ENCODE data around the gene BICDL2.

The BICDL2 gene

GRCh38 chr16:3023415-3023668 is 13.4 kb downstream of the BICDL2 start:
- peak; percentile 79 for DNase-seq

GRCh38 chr16:3022684-3023414 is 13.9 kb downstream of the BICDL2 start:
- no peak for DNase-seq

GRCh38 chr16:3022208-3022683 is 14.5 kb downstream of the BICDL2 start:
- DNase-seq: peak; percentile 94

- DNase-seq: peak; percentile 88
These were observed 15.1 kb downstream of the BICDL2 start for GRCh38 chr16:3021449-3022207.

GRCh38 chr16:3020604-3021448 is 15.9 kb downstream of the BICDL2 start:
- peak; percentile 83 for DNase-seq

- peak; percentile 87 for DNase-seq
These were observed 16.5 kb downstream of the BICDL2 start, which contains the start of gene TNFRSF12A for GRCh38 chr16:3020247-3020603. Gene TNFRSF12A, plus strand, starts transcription at chr16:3020368. Its CDS starts 30 bp downstream, at chr16:3020398.

- DNase-seq: no peak
These were observed 17.0 kb downstream of the BICDL2 start for GRCh38 chr16:3019594-3020246.

- no peak for DNase-seq
These were observed 18.8 kb downstream of the BICDL2 start, which contains the start of gene CLDN6 for GRCh38 chr16:3017794-3018506. Gene CLDN6, minus strand, starts transcription at chr16:3018183. Its CDS starts 2,162 bp downstream, at chr16:3016021.

GRCh38 chr16:3017344-3017743 is 19.4 kb downstream of the BICDL2 start:
- DNase-seq: no peak

GRCh38 chr16:3015865-3016521 is 20.8 kb downstream of the BICDL2 start:
- DNase-seq: no peak

GRCh38 chr16:3014971-3015370 is 21.8 kb downstream of the BICDL2 start:
- DNase-seq: no peak

GRCh38 chr16:3013998-3014690 is 22.6 kb downstream of the BICDL2 start:
- no peak for DNase-seq

- no peak for DNase-seq
These were observed 23.2 kb downstream of the BICDL2 start for GRCh38 chr16:3013491-3013951.

GRCh38 chr16:3012828-3013420 is 23.8 kb downstream of the BICDL2 start, which contains the start of gene CLDN9:
Gene CLDN9, plus strand, starts transcription at chr16:3012923. Its CDS starts 440 bp downstream, at chr16:3013363.
- no peak for DNase-seq

- DNase-seq: no peak
These were observed 24.5 kb downstream of the BICDL2 start for GRCh38 chr16:3012246-3012645.

GRCh38 chr16:3010510-3010909 is 26.2 kb downstream of the BICDL2 start:
- DNase-seq: no peak

- DNase-seq: no peak
These were observed 27.0 kb downstream of the BICDL2 start for GRCh38 chr16:3009568-3010390.

GRCh38 chr16:3008690-3009037 is 28.1 kb downstream of the BICDL2 start:
- DNase-seq: no peak

GRCh38 chr16:3007957-3008689 is 28.6 kb downstream of the BICDL2 start:
- DNase-seq: no peak
